ENCODE results near the gene SURF1. TPM values are rescaled to one million over a fixed set of nuclear protein-coding genes. Genes with fewer than 3 reads are reported as not detected.

SURF1 gene
- total and polyA plus RNA-seq, 10 of the 15 experiments (the other 5 are each of a cell fraction or from before 2014, with no cell fraction given): 17.9 to 46.4 (median 29.6) TPM

GRCh38 chr9:133357656-133358055 lies 1.4 kb upstream of the SURF1 start:
- no peak overlapping the region for H3K9ac ChIP-seq (ENCODE audit: control insufficient read depth, insufficient read depth, low read length)
- H3K27me3 ChIP-seq (replicated peaks in 1 of 2; ENCODE audit: control insufficient read depth in 2 of 2, insufficient read depth in 2 of 2, low read length in 1 of 2): no peaks in the 10 kb centered on the region
- CTCF ChIA-PET: interaction anchor here (0.9 to 3.1 kb wide), 3 partner anchors 12 to 27 kb away, joined by 3 to 16 read pairs (median 4); no protein-coding TSS in a partner anchor
- RAD21 ChIA-PET (ENCODE audit: unreplicated experiment): no interaction called here
- no peak overlapping the region for H2AFZ ChIP-seq (ENCODE audit: control insufficient read depth, low read depth, low read length)
- DNase-seq (ENCODE audit: low read depth, low spot score) (no peak), ATAC-seq (no peak), FAIRE-seq (no peak)
- H3K4me2 ChIP-seq (ENCODE audit: control insufficient read depth, insufficient read depth): peak overlapping the region; percentile 79
- no TSS peak for BruUV-seq (replicated peaks)
- no peaks in the 10 kb centered on the region; the same call in none of the 2 replicates for H3K4me1 ChIP-seq (ENCODE audit: control insufficient read depth, insufficient read depth, low read length)
- SMC1A ChIA-PET (ENCODE audit: uncharacterized antibody, unreplicated experiment): interaction anchor here (1.1 to 1.5 kb wide), 3 partner anchors 15 to 171 kb away, joined by 3 to 5 read pairs (median 3); no protein-coding TSS in a partner anchor
- H4K20me1 ChIP-seq (ENCODE audit: control insufficient read depth, insufficient read depth): no peaks in the 10 kb centered on the region
- no peaks in the 10 kb centered on the region for H3K9me3 ChIP-seq (replicated peaks; ENCODE audit: control insufficient read depth, insufficient read depth, low read length)
- H3K27ac ChIP-seq (ENCODE audit: control insufficient read depth, insufficient read depth): no peak overlapping the region
- peaks cover 21% of the 10 kb centered on the region for H3K79me2 ChIP-seq (ENCODE audit: control insufficient read depth, insufficient read depth, low read length)
- 87% methylated on average over 14 of the region's 14 CpGs for WGBS (ENCODE audit: insufficient coverage, insufficient replicate concordance, low lambda C conversion rate, missing lambda C conversion rate)
- in situ Hi-C loops (cut with MboI) (no loop called here), intact Hi-C loops (cut with micrococcal nuclease; ENCODE audit: unreplicated experiment) (no loop called here)
- POLR2A ChIA-PET: interaction anchor here (1.0 to 1.7 kb wide), 6 partner anchors 10 to 327 kb away, joined by 3 to 7 read pairs (median 4); partner anchors contain the start of genes MED22 and RPL7A
- H3K36me3 ChIP-seq (ENCODE audit: control insufficient read depth in 2 of 2, insufficient read depth in 2 of 2, low read length in 1 of 2): peaks cover 17 to 30% of the 10 kb centered on the region in 2 experiments; a peak in 3 of 4 replicates
- TF ChIP-seq NR2F1 (conservative IDR thresholded peaks at IDR 0.05) (no peak), BRCA1 (IDR thresholded peaks at IDR 0.05; ENCODE audit: low read depth, low read length) (no peak), GATAD2B (conservative IDR thresholded peaks at IDR 0.05; ENCODE audit: low read depth) (no peak), MTA3 (IDR thresholded peaks at IDR 0.05; ENCODE audit: borderline replicate concordance, low read length) (no peak), SIX5 (IDR thresholded peaks at IDR 0.05; ENCODE audit: low read depth, low read length, severe bottlenecking) (no peak), TCF12 (IDR thresholded peaks at IDR 0.05; ENCODE audit: low read depth, low read length) (no peak), ZNF274 (IDR thresholded peaks at IDR 0.05; ENCODE audit: insufficient read depth, insufficient read length) (no peak), JUNB (IDR thresholded peaks at IDR 0.05) (no peak), ESRRA (IDR thresholded peaks at IDR 0.05; ENCODE audit: low read length) (no peak), WRNIP1 (IDR thresholded peaks at IDR 0.05; ENCODE audit: borderline replicate concordance, low read depth, low read length) (no peak), HDAC6 (IDR thresholded peaks at IDR 0.05; ENCODE audit: unreplicated experiment) (no peak), PBX3 (IDR thresholded peaks at IDR 0.05; ENCODE audit: insufficient replicate concordance, low read depth, low read length) (no peak), BCL11A (IDR thresholded peaks at IDR 0.05; ENCODE audit: low read depth, low read length) (no peak), MYC (IDR thresholded peaks at IDR 0.05; ENCODE audit: insufficient read depth, insufficient read length, insufficient replicate concordance, low read length, severe bottlenecking) (no peak)
- TF ChIP-seq, protein P1, sequence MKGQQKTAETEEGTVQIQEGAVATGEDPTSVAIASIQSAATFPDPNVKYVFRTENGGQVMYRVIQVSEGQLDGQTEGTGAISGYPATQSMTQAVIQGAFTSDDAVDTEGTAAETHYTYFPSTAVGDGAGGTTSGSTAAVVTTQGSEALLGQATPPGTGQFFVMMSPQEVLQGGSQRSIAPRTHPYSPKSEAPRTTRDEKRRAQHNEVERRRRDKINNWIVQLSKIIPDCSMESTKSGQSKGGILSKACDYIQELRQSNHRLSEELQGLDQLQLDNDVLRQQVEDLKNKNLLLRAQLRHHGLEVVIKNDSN (IDR thresholded peaks at IDR 0.05; ENCODE audit: borderline replicate concordance, extremely low read length, insufficient read depth, low read depth, low read length): no peak
- TF ChIP-seq, protein P2, sequence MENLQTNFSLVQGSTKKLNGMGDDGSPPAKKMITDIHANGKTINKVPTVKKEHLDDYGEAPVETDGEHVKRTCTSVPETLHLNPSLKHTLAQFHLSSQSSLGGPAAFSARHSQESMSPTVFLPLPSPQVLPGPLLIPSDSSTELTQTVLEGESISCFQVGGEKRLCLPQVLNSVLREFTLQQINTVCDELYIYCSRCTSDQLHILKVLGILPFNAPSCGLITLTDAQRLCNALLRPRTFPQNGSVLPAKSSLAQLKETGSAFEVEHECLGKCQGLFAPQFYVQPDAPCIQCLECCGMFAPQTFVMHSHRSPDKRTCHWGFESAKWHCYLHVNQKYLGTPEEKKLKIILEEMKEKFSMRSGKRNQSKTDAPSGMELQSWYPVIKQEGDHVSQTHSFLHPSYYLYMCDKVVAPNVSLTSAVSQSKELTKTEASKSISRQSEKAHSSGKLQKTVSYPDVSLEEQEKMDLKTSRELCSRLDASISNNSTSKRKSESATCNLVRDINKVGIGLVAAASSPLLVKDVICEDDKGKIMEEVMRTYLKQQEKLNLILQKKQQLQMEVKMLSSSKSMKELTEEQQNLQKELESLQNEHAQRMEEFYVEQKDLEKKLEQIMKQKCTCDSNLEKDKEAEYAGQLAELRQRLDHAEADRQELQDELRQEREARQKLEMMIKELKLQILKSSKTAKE (IDR thresholded peaks at IDR 0.05; ENCODE audit: low read depth, poor library complexity, severe bottlenecking): no peak
- peak overlapping the region; percentile 91 for H3K4me3 ChIP-seq
